Activated naive CD4-positive, alpha-beta T cell treated with anti-CD3 and anti-CD28 coated beads, Interleukin-2, amount 50 U/mL, for 16 hours (primary cell): Measurements from ENCODE around the gene NAT10.
"Not testable (repeated sequence)": the region's sequence is repeated elsewhere in the genome, so short reads cannot be mapped to it uniquely, and the experiment has no call there.

Experiments used
- DNase-seq: peaks from one replicate; pipeline ENCODE4 v3.0.0-alpha.2; 2020

The NAT10 gene

DNA sequence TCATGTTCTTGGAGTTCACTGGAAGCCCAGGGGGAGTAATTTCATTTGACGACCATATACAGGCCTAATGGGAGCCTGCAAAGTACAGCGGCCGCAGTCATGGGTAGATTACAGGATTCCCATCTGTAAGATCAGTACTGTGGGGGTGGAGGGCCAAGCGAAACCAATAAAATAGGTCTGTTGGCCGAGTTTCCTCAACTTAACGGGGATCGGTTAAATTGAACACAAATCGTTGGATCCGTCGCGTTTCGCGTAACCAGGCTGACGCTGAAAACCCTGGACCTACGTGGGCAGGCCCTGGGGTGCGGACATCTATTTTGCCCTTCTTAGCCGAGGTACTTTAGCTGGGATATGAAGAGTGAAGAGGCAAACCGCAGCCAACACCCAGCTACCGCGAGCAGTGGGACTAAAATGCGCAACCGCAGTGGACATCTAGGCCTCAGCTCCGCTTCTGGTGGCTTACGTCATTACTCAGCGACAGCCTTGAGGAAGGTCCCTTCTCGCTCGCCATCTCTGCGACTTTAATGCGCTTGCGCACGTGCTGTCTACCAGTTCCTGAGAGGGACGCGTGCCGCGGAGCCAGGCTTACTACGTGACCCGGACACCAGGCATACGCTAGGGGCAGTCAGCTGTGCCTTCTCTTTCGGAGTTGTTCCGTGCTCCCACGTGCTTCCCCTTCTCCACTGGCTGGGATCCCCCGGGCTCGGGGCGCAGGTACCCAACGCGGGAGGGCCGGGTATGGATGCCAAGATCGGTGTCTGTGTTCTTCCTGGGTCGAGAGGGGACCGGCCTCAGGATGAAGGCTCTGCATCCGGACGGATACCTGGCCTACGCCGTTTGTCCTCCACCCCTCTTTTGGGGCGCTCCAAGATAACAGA lies at the start of gene NAT10:
Gene NAT10, plus strand, starts transcription at position 551 of the 878 bp plus-strand sequence. CDS start 2,597 bp downstream, outside the sequence.
- peak; percentile 95 for DNase-seq

GRCh38 chr11:34056672-34057071 lies 48.8 kb upstream of the NAT10 start:
- no peak for DNase-seq

DNA sequence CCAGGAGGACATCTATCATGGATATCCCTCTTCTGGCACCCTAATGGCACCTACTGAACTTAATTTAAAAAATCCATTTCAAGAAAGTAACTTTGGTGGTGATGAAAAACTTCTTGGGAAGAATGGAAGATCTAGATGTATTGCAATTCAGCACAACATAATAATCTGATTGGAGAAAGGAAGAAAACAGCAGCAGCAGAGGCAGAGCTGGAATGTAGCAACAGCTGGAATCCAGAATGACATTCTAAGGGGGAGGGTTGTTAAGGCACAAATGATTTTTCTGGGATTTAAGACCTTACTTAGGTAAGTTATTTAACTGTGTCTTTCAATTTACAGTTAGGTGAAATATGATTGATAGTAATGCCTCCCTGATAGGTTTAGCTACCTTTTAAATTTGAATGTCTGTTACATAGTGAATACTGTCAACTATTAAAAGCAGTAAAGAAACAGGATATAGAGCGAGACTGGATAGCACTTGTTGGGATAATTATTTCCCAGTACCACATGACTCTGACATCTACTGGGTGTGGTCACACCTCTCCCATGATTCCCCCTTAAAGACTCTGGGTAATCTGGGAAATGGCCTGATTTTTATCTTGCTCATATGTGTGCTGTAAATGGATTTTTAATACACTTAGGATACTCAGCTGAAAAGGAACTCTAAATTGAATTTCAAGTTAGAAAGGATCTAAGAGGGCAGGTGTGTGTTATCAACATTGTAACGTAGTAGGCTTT lies 42.2 kb upstream of the NAT10 start:
- DNase-seq, result no peak

DNA sequence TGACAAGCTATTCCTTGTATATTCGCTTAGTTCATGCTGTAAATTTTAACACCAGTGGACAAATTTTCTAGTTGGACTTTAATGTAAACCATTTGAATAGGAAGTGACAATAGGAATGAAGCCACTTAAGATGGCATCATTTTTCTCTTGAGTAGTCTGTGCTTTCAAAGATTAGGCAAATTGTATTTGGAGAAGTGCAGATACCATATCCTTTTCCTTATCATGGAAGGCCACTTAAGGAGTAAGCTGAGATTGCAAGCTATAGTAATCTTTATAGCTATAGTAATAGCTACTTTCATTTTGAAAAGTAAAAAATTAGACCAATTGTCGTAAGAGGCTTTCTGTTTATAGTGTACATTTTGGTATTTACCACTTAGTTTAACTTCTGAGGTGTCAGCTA lies 41.1 kb upstream of the NAT10 start:
- DNase-seq, result no peak

- no peak for DNase-seq
Observed at GRCh38 chr11:34065505-34066203, 39.8 kb upstream of the NAT10 start.

DNA sequence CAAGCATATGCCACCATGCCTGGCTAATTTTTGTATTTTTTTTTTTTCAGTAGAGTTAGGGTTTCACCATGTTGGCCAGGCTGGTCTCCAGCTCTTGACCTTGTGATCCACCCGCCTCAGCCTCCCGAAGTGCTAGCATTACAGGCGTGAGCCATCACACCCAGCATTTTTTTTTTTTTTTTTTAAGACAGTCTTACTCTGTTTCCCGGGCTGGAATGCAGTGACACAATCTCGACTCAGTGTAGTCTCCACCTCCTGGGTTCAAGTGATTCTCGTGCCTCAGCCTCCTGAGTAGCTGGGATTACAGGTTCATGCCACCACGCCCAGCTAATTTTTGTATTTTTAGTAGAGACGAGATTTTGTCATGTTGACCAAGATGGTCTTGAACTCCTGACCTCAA lies 38.7 kb upstream of the NAT10 start:
- DNase-seq, result not testable (repeated sequence)

GRCh38 chr11:34067383-34068065 lies 37.9 kb upstream of the NAT10 start:
- no peak for DNase-seq

DNA sequence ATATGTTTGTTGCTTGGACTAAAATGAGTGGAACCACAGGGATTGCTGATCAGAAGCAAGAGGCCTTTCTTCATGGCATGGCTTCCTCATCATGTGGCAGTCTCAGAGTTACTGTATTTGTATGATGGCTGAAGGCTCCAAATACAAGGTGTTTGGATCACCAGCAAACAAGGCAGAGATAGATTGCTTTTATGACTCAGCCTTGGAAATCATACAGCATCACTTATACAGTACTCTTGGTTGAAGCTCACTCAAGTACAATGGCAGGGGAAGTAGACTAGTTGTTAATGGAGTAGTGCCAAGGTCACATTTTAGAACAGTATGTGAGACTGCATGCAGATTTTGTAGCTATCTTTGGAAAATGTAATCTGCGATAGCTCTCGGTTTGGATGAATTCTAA lies 37.3 kb upstream of the NAT10 start:
- no peak for DNase-seq

GRCh38 chr11:34071306-34071705 lies 34.1 kb upstream of the NAT10 start:
- not testable (repeated sequence) for DNase-seq

- no peak for DNase-seq
Observed at GRCh38 chr11:34072041-34072440, 33.4 kb upstream of the NAT10 start.

GRCh38 chr11:34072832-34073231 lies 32.6 kb upstream of the NAT10 start:
- DNase-seq, result no peak

DNA sequence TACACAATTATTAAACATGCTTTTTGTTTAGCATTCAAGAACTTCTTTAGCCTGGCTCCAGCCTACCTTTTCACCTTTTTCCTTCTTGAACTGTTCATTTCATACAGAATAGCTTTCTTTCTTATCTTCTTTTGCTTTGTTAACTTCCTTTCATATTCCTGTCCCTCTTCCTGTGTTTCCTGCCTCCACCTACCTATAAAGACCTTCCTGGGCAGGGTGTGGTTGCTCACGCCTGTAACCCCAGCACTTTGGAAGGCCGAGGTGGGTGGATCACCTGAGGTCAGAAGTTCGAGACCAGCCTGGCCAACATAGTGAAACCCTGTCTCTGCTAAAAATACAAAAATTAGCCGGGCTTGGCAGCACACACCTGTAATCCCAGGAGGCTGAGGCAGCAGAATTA lies 31.0 kb upstream of the NAT10 start:
- no peak for DNase-seq

- no peak for DNase-seq
Observed at GRCh38 chr11:34075178-34075820, 30.1 kb upstream of the NAT10 start.

DNA sequence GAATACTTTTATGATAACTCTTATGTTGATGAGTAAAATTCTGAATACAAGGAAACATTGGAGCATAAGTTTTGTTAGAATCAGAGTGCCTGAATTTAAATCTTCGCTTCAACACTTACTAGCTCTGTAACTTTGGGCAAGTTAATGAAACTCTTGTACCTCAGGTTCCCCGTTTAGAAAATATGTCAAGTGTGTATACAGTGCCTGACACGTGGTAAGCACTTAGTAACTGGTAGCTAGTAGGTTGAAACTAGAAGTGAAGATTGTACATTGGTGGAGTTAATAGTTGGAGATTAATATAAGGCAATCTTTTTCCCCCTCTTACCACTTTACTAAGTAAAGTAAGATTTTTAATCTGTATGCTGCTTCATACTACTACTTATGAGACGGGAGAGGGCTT lies 24.8 kb upstream of the NAT10 start:
- no peak for DNase-seq

DNA sequence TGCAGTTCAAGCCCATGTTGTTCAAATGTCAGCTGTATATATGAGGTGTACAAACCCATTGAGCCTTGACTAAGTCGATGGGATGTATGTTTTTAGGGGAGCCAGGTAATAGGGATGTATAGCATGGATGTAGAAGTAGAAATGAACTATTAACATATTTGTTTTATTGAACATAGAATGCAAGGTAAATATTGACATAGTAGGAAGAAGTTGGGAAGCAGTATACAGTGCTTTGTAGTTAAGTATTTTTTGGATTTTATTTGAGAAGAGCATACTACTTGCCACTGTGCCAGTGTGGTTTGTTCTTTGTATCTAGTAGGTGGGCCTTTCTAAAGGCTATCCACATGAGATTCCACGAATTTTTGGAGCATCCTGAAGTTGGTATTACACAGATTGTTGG lies 20.8 kb upstream of the NAT10 start:
- no peak for DNase-seq

DNA sequence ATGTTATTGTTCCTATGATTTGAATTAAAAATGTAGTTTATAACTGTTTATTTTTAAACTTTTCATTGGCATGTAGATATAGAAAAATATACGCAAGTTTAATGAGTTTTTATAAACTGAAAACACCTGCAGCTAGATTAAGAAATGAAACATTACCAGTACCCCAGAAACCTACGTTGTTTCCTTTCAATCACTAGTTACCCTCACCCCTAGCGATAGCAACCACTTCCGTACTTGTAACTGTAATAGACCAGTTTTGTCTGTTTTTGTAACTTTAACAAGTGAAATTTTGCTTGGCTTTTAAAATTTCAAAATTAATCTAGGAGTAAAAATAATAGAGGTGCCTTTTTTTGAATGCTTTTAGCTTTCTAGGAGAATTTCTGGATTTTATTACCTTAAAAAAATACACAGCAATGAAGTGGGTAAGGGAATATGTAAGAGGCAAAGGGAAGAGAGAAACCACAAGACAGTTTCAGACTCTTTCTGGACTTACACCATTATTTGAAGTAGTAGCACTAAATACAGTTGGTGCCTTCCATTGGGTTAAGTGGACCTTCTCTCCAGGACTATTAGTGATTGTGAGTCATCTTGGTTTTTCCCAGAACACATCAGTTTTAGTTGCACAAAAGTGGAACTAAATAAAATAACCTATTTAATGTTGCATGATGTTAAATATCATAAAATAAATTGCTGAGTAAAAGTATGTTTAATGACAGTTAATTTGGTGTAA lies 18.7 kb upstream of the NAT10 start:
- no peak for DNase-seq

- DNase-seq, result no peak
Observed at GRCh38 chr11:34091825-34092224, 13.6 kb upstream of the NAT10 start.

- not testable (repeated sequence) for DNase-seq
Observed at GRCh38 chr11:34094900-34095299, 10.5 kb upstream of the NAT10 start.

DNA sequence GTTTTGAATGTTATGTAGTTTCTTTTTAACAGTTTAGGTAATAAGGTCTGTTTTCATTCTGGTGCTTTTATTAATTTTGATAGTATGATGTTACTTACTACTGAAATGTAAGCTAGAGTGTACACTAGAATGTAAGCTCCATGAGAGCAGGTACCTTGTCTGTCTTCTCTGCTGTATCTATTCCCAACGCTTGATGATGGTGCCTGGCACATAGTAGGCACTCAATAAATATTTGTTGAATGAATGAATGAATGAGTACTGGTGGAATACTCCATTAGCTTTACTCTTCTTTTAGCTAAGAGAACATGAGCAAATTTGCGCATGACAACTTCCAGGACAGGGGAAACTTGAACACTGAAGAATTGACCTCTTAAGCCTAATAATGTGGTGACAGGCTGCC lies 6.6 kb upstream of the NAT10 start:
- DNase-seq, result no peak

- DNase-seq, result no peak
Observed at GRCh38 chr11:34104680-34105078, 750 bp upstream of the NAT10 start.

DNA sequence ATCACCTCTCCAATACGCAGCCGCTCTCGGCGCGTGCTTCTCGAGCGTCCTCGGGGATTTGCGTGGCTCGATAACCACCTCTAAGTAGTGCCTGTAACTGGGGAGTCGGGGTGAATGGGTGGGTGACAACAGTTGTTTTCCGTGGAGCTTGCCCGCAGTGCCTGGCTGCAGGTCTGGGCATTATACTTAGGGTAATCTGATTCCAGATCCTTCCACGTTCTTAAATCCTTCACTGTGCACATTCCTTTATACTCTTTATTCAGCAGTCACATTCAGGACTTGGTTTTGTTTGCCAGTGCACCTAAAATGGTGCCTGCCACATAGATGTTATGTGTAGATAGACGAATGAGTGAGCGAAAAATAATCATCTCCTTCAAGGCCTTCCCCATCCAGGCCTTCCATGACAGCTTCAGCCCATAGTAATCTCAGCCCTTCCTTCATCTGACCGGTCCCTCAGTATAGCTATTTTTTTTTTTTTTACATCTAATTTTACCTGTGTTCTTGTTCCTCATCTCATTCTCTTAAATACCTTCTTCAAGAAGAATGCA lies 602 bp downstream of the NAT10 start:
- no peak for DNase-seq
